GM12874 (cell line): ENCODE results near the gene THSD7A.

ENCODE experiments used
- TF ChIP-seq, protein P1 (sequence below): IDR thresholded peaks from 2 replicates; pipeline ENCODE4 v1.5.1; 2011; ENCODE audit warnings: low read depth, mild to moderate bottlenecking, control low read depth, low read length, moderate library complexity; ENCODE audit not compliant: insufficient read depth

The THSD7A gene

DNA sequence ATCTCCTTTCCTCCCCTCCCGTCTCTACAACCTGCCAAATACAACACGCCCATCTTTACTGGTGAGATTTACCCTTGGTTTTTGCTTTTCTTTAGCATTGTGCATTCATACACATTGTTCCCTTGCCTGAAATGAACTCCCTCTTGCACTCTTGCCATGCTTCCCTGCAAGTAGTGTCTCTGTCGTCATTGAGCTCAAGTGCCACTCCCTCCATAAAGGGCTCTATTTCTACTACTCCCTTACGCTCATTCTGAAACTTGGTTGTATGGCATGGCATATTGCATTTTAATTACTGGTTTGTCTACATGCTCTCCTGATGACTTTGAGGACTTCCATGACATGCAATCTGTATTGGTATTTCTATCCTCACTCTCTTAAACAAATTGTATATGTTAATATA lies 242.7 kb downstream of the THSD7A start:
- TF ChIP-seq, protein P1, sequence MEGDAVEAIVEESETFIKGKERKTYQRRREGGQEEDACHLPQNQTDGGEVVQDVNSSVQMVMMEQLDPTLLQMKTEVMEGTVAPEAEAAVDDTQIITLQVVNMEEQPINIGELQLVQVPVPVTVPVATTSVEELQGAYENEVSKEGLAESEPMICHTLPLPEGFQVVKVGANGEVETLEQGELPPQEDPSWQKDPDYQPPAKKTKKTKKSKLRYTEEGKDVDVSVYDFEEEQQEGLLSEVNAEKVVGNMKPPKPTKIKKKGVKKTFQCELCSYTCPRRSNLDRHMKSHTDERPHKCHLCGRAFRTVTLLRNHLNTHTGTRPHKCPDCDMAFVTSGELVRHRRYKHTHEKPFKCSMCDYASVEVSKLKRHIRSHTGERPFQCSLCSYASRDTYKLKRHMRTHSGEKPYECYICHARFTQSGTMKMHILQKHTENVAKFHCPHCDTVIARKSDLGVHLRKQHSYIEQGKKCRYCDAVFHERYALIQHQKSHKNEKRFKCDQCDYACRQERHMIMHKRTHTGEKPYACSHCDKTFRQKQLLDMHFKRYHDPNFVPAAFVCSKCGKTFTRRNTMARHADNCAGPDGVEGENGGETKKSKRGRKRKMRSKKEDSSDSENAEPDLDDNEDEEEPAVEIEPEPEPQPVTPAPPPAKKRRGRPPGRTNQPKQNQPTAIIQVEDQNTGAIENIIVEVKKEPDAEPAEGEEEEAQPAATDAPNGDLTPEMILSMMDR, result no peak

DNA sequence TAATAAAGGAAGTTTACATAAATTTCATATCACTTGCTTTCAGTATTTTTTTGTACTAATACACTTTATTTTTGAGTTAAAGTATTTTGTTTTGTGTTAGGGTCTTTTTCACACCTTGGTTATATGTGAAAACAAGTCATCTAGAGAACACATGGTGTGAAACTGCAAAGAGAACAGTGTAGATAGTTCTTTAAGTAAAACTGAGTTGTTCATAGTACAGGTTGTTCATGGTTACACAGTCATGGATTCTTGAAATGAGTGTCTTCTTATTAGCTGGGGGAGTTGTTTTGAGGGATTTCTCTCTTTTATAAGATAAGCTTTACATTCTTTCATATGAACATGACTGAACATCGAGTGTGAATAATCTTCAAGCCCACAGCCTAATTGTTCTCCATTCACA lies 244.2 kb downstream of the THSD7A start:
- TF ChIP-seq, protein P1, result no peak

- TF ChIP-seq, protein P1, result no peak
These were observed 244.9 kb downstream of the THSD7A start for GRCh38 chr7:11587048-11587447.

DNA sequence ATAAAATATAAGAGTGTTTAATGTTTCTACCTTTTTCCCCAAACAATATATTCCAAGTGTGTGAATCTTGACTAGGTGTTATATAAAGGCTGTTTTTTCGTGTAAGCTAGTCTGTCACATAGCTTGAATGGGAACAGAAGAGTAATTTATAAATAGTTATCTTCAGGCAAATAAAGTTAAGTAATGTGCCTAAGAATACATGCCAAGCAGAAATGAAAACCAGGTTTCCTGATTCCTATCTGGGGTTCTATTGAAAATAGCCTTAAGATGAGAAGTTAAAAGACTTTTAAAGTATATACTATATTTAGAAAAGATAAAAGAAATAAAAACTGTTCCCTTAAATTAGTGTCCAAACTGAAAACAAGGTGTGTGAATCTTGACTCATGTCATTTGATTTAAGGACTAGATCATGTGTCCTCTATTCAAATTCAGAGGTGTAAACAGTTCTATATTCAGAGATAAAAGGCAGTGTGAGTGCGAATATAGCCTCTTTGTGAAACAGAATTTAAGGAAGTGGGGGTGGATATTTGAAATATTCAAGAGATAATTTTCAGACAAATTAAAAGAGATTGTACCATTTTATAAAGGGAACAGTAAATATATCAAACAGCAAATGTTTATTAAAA lies 247.5 kb downstream of the THSD7A start:
- TF ChIP-seq, protein P1, result no peak

- TF ChIP-seq, protein P1, result no peak
These were observed 252.9 kb downstream of the THSD7A start for GRCh38 chr7:11579141-11579540.

GRCh38 chr7:11576310-11576709 lies 255.7 kb downstream of the THSD7A start:
- TF ChIP-seq, protein P1, result no peak

- TF ChIP-seq, protein P1, result no peak
These were observed 258.8 kb downstream of the THSD7A start for GRCh38 chr7:11573128-11573750.
